NAMALWA (cell line): Measurements from ENCODE around the gene ITGB2.
"Not testable (repeated sequence)": the region's sequence is repeated elsewhere in the genome, so short reads cannot be mapped to it uniquely, and the experiment has no call there.

Source experiments
- DNase-seq: peaks from one replicate; pipeline ENCODE4 v3.0.0-alpha.2; 2015; ENCODE audit warnings: low spot score

Gene ITGB2

DNA sequence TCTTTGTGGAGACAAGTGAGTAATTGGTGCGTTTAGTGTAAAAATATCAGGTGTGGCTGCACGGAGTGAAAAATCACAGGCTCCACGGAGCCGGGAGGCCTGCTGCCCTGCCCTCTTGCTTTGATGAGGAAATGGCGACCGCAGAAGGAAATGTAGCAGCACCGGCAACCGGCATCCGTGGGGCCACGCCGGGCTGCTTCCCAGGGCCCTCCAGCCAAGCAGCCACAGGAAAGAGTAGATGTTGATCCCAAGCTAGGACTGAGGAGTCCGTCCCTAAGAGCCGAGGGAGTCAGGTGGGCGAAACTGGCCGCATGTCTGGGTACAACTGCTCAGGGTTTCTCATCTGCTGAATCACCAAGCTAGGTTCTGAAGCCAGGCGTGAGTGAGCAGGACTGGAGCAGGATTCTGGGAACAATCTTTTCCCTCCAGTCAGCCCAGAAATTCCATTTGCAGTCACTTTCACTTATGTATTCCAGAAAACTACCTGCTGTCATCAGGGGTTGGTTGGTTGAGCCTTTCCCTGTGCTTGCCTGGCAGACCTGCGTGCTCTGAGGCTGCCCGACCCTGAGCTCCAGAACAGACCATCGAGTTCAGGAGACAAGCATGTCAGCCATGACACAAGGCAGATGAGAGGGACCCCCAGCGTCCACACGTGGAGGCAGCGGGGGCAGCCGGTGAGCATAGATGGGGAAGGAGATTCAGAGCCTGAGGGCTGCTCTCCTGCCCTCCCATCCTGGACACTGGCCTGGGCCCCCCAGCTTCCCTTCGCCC lies 5.8 kb upstream of the ITGB2 start:
- DNase-seq = no peak

DNA sequence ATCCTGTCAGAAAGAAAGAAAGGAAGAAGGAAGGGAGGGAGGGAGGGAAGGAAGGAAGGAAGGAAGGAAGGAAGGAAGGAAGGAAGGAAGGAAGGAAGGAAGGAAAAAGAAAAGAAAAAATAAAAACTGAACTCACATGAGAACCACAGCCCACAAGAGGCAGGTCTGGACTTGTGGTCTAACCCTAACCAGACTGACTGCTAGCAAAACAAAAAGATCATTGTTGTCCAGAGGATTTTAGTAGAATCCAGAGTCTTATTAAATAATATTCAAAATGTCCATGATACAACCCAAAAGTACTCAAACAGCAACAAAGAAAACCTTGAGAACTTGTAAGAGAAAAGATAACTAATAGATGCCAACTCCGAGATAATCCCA lies 4.7 kb upstream of the ITGB2 start:
- no peak for DNase-seq

DNA sequence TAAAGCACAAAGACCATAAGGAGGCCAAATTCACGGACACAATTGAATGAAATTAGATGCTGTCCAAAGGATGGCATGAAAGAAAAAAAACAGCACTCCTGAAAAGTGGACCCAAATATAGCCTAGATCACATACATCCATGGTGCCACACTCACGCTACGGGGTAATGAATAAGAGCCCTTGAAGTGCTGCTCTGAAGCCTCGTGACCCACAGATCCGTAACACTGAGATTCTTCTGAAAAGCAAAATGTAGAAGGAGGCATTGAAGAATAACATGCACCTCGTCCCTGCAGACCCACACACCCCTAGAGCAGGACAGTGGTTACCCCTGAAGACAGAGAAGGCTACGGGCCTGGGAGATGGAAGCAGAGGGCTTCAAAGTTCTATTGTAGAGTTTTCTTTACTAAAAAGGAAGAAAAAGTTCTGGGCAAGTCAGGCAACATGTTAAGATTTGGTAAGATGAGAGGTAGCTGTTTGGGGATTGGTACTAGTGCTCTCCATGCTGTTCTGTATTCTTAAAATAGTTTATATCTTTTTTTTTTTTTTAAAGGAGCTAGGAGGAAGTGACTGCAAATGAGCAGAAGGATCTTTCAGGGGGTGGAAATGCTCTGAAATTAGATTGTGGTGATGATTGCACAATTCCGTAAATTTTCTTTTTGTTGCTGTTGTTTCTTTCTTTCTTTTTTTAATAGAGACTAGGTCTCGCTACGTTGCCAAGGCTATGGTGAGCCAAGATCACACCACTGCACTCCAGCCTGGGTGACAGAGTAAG lies 4.1 kb upstream of the ITGB2 start:
- no peak for DNase-seq

DNA sequence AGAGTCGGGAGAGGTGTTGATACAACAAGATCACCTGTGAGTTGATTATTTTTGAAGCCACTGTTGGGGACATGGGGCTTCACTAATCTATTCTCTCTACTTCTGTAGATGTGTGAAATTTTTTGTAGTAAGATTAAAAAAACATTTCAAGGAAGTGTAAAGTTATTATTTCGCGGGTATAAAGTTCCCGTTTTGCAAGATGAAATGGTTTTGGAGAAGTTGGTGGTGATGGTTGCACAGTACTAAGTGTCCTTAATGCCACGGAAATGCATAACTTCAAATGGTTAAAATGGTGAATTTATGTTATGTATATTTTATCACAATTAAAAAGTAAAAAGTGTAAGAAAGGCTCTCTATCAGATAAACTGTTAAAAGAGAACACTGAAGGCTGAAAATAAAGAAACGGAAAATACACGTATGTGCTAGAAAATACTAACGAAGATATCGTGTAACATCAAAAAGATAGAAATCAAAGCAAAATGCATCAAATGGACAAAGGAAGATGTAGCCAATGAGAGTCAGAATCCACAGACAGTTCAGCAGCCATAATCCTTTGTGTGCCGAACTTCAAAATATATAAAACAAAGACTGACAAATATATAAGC lies 2.9 kb upstream of the ITGB2 start:
- DNase-seq = no peak

DNA sequence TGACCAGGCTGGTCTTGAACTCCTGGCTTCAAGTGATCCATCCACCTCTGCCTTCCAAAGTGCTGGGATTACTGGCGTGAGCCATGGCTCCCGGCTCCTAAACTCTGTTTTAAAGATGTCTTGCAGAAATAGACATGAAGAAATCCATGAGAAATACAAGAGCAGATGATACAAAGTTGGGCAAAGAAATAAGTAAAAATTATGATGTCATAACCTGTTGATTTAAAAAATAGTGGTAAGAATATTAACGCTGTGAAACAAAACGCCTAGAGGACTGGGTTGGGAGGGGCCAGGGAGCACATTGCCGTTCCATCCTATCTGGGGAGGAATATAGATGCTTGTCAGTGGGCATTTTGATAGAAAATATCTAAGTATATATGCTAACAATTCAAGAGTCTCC lies 1.2 kb upstream of the ITGB2 start:
- no peak for DNase-seq

DNA sequence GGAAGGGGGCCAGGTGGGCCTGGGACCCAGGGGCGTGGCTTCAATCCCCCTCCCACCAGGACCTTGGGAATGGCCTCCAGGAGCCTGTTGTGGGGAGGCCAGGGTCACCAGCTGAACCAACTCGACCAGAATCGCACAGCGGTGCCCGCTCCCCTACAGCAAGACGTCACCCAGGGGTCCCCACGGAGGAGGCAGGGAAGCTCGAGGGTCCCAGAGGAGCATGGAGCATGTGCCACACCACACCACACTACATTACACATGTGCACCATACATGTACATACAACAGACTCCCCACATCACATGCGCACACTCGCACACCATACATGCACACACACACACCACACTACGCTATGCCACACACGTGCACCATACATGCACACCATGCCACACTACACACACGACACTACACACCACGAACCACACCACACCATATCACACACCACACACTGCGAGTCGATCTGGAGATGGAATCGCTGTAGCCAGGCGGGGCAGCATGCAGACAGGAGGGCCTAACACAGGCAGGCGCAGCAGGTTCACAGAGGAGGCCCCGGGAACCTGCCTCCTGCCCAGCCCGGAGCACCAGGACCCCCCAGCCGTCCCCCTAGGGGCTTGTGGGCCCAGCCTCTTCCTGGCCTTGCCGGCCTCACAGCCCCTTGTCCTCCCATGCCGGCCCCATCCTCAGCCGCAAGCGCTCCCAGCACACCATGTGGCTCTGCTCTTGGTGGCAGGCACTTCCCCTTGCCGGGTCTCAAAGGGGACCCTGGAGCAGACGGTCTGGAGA lies 596 bp downstream of the ITGB2 start:
- DNase-seq = no peak

DNA sequence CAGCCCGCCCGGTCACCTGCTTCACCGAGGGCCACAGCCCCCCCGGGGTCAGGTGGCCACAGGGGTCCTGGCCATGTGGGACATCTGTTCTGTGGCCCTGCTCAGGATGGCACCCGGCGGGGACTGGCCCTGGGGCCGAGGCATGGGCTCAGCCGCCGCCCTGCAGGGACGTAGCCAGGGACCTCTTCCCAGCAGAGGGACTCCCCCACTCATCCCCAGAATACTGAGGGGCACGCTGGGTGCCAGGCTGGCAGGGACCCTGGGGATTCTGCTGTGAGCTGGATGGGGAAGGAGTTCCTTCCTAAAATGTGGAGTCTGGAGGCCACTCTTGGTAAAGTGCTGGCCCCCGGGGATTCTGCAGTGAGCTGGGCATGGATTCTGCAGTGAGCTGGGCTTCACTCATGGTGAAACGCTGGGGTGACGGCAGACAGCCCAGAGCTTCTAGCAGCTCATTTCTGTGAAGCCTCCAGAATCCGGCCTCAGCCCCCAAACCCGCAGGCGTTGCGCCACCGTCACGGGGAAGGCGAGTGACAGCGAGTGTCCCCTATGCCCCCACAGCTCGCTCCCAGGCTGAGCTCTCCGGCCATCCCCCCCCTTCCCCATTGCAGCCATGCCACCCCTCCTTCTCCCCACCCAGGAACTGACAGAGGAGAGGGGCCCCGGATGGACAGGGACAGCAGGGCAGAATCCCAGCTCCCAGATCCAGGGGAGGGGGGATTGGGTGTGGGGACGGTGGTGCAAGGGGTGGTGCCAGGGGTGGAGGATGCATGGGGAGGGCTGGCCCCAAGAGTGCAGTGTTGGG lies 1.4 kb downstream of the ITGB2 start:
- no peak for DNase-seq

DNA sequence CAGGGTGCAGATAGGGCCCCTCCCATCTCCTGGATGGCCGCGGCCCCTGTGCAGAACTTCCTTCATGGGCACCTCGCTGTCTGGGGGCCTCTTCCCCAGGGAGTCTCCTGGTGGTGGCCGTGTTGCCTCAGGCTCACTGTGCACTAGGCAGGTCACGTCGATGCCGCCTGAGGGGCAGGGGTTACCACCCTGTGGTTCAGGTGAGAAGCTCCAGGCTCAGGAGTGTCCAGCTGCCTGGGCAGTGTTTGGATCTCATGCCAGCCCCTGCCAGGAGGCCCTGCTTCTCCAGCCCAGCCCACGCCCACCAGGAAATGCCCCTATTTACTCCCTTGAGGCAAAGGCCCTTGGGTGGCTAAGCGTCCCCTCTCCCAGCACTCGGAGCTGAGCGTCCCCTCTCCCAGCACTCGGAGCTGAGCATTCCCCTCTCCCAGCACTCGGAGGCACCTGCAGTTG lies 2.1 kb downstream of the ITGB2 start:
- DNase-seq = no peak

DNA sequence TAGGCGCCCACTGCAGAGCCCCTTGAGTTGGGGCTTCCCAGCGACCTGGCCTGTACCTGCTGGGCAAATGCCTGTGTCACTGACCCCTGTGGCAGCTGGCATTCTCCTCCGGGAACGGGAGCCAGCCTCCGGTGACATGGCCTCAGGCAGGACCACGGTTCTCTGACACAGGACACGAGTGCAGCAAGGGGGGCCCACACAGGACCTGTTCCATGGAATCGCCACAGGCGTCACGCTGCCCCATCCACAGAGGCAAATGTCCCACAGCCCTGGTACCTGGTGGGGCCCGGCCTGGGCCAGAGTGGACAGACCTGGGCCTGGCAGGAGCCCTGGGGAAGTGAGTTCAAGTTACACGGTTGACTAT lies 2.6 kb downstream of the ITGB2 start:
- DNase-seq = no peak

DNA sequence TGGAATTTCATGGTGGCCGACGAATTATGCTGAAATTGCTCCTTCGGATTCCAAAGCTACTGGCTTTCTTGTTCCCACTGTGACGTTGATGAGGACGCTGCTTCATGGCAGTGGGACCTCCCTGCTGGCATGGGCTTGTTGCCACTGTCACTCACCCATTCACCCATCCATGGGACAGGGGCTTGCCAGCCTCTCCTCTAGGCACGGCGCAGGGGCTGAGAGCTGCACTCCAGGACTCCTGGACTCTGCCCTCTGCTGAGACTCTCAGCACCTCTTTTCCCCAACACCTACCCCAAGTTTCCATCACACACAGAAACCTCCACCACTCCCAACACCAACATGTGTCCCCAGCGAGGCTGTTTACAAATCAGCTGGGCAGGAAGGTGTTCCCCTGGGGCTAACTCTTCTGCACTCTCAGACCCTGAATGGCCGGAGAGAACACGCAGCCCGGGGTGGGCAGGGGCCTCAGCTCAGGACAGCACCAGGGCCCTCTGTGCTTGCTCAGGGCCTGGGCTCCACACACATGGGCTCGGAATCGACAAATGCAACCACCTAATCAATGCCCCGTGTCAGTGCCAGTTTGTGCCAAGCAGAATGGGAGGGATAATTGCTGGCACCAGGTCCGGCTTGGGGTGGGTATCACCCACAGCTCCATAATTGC lies 3.1 kb downstream of the ITGB2 start:
- no peak for DNase-seq

DNA sequence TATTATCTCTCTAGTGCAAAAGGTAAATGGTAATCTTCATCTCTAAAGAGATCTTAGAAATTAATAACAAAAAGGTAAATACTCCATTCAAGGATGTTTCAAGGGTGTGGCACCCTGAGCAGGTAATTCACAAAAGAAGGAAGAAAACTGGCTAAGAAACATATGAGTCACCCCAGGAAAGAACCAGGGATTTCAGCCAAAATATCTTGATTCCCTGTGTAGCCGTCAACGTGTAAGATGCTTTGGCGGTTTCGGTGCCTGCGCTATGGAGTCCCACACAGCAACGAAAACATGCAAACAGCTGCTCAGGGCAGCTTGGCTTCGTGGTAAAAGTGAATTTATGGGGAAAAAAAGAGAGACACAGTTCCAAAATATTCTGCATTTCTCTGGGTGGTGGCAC lies 3.7 kb downstream of the ITGB2 start:
- no peak for DNase-seq

DNA sequence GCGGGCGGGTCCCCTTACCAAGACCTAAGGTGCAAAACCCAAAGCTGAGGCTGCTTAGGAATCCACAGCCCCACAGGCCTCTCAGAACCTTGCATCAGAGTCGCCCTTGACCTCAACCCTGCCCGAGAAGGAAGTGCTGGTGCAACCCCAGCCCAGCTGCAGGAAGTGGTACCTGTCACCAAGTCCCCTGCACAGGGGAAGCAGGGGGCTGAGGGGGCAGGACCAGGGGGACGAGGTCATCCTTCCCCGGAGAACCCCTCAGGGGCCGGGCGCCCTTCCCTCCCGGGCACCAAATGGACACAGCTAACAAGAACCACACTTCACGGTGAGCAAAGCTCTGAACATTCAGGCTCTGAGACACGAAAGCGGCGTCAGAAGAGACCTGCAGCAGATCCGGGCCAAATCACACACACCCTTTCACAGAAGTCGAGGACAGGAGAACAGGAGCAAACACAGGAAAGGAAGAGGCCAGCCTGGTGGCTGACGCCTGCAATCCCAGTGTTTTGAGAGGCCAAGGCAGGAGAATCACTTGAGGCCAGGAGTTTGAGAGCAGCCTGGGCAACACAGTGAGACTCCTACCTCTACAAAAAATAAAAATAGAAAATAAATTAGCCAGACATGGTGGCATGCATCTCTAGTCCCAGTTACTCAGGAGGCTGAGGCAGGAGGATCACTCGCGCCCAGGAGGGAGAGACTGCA lies 6.4 kb downstream of the ITGB2 start:
- DNase-seq = peak; percentile 36

DNA sequence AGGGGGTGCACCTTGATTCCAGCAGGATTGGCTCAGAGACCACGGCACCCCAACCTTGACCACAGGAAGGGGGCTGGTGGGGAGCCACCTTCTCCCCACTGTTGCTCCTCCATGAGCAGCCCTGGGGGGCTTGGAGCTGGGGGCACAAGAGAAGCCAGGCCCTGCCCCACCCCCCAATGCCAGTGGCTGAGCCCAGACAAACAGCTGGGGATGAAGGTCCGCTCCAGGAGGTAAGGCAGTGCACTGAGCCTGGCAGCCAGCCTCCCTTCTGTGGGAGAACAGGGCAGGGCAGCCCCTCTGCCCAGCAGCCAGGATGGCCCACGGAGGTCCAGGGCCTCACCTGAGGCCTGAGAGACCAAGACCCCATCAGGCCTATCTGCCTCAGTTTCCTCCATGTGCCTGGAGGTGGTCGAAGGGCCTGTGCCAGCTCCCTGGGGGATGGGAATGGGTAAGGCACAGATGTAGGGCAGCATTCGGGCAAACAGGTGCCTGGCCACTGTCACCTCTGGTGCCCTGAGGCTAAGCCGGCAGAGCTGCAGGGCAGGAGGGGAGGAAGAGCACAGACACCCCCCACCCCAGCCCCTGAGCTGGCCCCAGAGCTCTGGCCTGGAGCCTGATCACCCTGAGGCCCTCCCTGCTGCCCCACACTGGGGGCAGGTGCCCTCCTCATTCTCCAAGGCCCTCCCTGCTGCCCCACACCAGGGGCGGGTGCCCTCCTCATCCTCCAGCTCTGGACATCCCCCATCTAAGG lies 7.1 kb downstream of the ITGB2 start:
- DNase-seq = no peak

DNA sequence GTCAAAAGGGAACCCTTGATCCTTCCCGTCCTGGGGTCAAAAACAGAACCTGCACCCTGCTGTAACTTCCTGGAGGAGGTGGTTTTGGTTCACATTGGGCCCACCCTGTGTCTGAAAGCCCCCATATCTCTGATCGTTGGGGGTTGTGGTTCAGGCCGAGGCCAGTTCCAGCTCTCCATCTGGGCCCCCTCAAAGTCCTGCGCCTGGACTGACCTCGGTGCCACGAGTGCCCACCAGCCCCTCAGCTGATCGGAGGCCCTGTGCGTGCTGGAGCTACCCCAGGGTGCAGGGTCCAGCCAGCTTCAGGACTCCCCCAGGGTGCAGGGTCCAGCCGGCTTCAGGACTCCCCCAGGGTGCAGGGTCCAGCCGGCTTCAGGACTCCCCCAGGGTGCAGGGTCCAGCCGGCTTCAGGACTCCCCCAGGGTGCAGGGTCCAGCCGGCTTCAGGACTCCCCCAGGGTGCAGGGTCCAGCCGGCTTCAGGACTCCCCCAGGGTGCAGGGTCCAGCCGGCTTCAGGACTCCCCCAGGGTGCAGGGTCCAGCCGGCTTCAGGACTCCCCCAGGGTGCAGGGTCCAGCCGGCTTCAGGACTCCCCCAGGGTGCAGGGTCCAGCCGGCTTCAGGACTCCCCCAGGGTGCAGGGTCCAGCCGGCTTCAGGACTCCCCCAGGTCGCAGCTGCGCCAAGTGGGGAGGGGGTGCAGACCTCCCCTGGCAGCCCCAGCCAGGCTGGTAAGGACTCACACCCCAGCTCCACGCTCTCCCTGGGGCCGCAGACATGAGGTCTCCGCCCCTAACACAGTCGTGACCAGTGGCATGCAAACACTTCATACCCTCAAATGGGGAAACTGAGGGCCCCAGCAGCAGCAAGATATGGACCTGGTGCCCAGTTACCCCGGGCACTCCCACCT lies 7.9 kb downstream of the ITGB2 start:
- not testable (repeated sequence) for DNase-seq

DNA sequence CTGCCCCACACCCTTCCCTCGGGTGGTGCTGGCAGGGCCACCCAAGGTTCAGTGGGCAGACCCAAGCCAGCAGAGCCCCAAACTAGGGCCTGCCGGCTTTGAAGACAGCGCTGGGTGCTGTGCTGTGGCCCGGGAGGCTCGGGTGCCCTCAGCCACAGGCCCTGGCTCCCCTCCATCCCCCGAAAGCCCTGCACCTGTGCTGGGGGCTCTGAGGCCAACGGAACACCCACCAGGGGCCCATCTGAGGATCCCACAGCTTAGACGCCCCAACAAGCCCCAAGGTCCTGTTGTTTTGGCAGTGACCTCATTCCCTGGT lies 8.6 kb downstream of the ITGB2 start:
- no peak for DNase-seq

DNA sequence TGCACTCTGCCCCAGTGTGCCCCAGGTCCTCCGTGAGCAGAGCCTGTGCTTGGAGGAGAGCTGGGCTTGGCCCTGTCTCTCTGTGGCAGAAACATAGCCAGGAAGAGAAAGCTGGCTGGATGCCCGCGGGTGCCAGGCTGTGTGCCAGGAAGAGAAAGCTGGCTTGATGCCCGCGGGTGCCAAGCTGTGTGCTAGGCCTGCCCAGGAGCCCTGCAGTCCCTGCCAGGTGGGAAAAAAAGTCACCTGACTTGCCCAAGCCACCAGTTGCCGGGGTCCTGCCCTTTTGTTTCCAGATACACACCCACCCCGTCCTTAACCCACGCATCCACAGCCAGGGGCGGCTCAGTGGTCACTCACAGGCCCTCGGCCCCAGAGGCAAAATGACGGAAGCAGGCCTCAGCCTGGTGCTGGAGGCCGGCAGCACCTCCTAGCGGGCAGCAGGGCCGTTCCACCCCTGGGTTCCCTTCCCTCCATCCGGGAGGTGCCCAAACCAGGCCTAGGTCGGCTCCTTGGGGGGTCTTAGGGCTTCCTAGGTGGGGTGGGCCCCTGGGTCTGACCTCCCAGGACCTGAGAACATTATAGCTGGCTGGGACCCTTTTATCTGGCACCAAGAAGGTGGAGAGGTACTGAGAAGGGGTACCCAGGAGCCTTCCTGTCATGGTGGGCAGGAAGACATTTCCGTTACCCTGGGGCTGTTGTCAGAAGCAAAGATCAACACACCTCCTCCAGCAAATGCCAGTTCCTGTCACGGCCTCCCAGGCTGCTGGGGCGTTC lies 9.1 kb downstream of the ITGB2 start:
- DNase-seq = no peak

DNA sequence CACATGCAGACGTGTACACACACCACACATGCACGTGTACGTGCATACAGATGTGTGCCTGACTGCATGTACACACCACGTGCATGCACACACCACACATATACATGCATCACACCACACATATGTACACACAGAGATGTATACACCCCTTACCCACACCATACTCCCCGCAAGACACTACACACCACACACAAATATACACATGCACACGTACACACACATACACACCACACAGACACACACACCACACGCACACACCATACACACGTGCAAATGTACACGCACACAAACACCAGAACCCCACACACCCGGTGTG lies 9.7 kb downstream of the ITGB2 start:
- DNase-seq = no peak
